GM18909 (cell line): ENCODE measurements around the gene ANKRD18B.
"Not testable (repeated sequence)": the region's sequence is repeated elsewhere in the genome, so short reads cannot be mapped to it uniquely, and the experiment has no call there.

Source experiments
- ATAC-seq: cut with Tn5 transposase; IDR thresholded peaks from one replicate; pipeline ENCODE4 v1.9.1; 2021; ENCODE audit warnings: mild to moderate bottlenecking; ENCODE audit not compliant: unreplicated experiment, poor library complexity

The ANKRD18B gene

GRCh38 chr9:33523397-33524305, at the start of gene ANKRD18B:
Gene ANKRD18B (plus strand): TSS chr9:33524251. CDS start chr9:33524490, 239 bp downstream.
- peak; percentile 51 for ATAC-seq

DNA sequence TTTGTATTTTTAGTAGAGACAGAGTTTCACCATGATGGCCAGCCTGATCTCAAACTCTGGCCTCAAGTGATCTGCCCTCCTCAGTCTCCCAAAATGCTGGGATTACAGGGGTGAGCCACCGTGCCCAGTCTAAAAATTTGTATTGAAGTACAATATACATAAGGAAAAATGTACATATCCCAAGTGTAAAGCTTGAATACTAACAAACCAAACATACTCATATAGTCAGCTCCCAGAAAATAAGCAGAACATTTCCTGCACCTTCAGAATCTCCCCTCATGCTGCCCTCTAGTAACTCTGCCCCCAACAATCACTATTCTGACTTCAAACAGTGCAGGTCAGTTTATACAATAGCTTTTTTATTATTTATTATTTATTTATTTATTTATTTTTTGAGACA, 48.7 kb upstream of the ANKRD18B start:
- ATAC-seq: no peak

DNA sequence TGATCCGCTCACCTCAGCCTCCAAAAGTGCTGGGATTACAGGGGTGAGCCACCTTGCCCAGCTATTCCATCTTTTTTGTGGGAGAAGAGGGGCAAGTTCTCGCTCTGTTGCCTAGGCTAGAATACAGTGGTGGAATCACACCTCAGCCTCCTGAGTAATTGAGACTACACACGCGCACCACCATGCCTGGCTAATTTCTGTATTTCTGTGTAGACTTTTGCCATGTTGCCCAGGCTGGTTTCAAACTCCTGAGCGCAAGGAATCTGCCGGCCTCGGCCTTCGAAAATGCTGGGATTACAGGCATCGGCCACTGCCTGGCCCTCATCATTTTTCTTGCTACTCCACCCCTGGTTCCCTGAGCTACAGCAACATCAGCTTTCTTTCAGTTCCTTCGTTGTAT, 47.5 kb upstream of the ANKRD18B start:
- ATAC-seq: no peak

- no peak for ATAC-seq
Measured at GRCh38 chr9:33480106-33480505, 43.9 kb upstream of the ANKRD18B start.

DNA sequence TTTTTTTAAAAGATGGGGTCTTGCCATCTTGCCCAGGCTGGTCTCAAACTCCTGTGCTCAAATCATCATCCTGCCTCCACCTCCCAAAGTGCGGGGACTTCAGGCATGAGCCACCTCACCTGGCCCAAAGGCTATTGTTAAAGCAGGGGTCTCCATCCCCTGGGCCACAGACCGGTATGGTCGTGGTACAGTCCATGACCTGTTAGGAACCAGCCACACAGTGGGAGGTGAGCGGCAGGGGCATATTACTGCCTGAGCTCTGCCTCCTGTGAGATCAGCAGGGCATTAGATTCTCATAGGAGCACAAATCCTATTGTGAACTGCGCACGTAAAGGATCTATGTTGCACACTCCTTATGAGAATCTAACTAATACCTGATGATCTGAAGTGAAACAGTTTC, 43.1 kb upstream of the ANKRD18B start:
- no peak for ATAC-seq

DNA sequence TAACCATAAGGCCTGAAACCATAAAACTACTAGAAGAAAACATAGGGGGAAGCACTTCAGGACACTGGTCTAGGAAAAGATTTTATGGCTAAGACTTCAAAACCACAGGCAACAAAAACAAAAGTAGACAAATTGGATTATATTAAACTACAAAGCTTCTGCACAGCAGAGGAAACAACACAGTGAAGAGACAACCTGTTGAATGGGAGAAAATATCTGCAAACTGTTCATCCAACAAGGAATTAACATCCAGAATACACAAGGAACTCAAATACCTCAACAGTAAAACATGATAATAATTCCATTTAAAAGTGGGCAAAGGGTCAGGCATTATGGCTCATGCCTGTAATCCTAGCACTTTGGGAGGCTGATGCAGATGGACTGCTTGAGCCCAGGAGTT, 38.7 kb upstream of the ANKRD18B start:
- not testable (repeated sequence) for ATAC-seq

GRCh38 chr9:33489066-33489465, 35.0 kb upstream of the ANKRD18B start:
- no peak for ATAC-seq

DNA sequence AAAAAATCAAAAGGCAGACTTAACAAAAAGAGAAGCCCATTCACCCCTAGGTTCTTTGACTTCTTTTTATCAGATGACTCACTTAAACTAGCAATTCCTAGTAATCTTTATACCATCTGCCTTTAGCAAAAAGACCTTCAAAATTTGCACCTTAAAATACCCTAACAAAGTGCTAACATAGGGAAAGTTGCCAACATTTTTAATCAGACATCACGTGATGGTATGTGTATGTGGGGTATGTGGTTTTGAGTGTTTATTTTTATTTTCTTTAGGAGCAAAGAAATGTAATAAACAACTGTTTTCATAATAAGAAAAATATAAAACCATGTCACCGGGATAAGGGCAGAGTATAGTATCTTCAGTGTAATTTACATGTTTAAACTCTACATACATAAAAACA, 30.2 kb upstream of the ANKRD18B start:
- not testable (repeated sequence) for ATAC-seq

DNA sequence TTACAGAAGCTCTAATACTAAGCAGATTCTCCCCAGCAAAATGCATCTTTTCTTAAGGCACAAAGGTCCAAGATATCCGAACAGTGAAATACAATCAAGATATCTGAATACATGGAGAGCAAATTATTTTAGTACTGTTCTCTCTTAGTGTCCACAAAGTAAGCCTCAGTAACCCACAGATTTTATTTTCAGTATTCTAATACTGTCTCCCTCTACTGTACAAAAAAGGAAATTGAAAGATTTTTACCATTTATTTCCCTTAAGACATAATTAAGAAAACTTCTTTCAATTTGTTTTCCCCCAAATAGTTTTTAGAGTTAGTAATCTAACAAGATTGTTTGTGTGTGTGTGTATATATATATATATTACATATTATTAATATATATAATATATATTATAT, 25.7 kb upstream of the ANKRD18B start:
- no peak for ATAC-seq

GRCh38 chr9:33506626-33507370, 17.3 kb upstream of the ANKRD18B start:
- no peak for ATAC-seq

GRCh38 chr9:33510262-33511183, 13.5 kb upstream of the ANKRD18B start:
- ATAC-seq: peak; percentile 48

DNA sequence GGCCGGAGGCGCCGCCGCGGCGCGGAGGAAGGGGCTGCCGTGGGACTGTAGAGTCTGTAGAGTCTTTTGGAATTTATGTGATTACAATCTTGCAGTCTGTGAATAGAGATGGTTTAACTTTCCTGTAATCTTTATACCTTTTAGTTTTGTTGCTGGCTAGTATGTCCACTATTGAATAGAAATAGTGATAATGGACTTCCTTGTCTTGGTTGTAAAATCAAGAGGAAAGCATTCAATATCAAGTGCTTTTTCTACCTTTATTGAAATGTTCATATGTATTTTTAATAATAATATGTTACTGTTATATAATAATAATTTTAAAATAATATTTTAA, 12.9 kb upstream of the ANKRD18B start:
- ATAC-seq: not testable (repeated sequence)

- ATAC-seq: not testable (repeated sequence)
Measured at GRCh38 chr9:33512535-33512934, 11.5 kb upstream of the ANKRD18B start.

- ATAC-seq: not testable (repeated sequence)
Measured at GRCh38 chr9:33515342-33515995, 8.6 kb upstream of the ANKRD18B start.

- ATAC-seq: not testable (repeated sequence)
Measured at GRCh38 chr9:33516397-33516796, 7.7 kb upstream of the ANKRD18B start.

- no peak for ATAC-seq
Measured at GRCh38 chr9:33517373-33517772, 6.7 kb upstream of the ANKRD18B start.

GRCh38 chr9:33517934-33518577, 6.0 kb upstream of the ANKRD18B start:
- ATAC-seq: not testable (repeated sequence)

- ATAC-seq: not testable (repeated sequence)
Measured at GRCh38 chr9:33521861-33522260, 2.2 kb upstream of the ANKRD18B start.

GRCh38 chr9:33524306-33524947, 376 bp downstream of the ANKRD18B start:
- ATAC-seq: no peak
